ENCODE results near the gene CCL4. TPM values are rescaled to one million over a fixed set of nuclear protein-coding genes. Genes with fewer than 3 reads are reported as not detected.

Gene CCL4
- total RNA-seq, 1 experiment from 2014 or later = not detected

DNA sequence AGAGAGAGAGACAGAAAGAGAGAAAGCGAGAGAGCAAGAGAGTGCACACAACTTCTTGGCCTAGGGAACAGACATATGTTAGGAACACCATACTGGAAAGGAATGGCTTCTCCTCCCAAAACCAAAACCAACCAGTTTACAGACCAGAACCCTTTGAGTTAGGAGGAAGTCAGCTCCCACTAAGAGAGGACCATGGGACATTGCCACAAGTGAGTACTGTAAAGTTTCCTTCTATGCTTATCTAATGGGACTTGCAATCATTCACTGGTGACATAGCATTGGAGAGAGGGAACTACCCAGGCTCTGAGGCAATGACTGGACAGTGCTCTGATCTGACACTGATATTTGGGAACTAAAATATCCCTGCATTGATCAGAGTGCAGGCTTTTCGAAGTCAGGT, 40.4 kb downstream of the CCL4 start:
- no peak for DNase-seq (ENCODE audit: low read depth)

DNA sequence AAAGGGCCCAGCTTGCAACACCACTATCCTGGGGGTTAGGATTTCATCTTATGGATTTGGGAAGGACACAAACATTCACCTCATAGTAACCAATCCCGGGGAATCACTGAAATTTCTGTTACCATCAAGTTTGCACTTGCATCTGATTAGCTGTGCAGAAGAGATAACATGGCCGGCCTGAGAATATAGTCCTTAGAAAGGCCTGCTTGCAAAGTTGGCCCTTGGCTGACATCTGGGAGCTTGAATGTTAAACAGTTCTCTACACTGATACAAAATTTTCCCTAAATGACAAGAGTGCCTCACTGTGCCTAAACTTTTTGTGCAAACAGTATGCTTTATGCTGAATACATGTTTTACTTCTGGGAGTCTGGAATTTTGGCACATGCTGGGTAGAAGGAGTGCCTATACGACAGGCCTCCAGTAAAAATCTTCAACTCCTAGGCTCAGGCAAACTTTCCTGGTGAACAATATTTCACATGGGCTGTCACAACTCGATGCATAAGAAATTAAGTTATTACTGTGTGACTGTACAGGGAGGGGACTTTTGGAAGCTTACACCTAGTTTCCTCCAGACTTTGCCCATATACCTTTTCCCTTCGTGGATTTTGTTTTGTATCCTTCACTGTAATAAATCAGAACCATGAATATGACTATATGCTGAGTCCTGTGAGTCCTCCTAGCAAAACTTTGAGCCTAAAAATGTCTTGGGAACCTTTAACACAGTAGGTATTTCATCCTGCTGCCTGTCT, 41.5 kb downstream of the CCL4 start:
- no peak for DNase-seq (ENCODE audit: low read depth)

DNA sequence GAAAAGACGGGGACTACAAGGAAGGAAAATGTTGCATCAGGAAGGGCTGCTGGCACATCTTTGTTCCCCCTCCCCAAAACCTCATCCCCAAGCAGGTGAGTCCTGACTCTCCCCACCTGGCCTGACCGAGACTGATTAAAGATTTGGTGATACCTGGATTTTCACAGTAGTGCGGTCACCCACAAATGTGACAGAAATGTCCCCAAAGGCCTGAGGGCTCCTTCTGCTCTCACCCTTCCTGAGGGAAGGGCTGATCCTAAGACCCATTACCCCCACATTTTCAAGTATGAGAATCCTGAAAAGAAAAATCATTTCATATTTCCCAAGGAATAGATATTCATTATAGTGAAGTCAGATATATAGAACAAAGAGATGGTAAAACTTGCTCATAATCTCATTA, 44.0 kb downstream of the CCL4 start:
- DNase-seq (ENCODE audit: low read depth) = no peak

DNA sequence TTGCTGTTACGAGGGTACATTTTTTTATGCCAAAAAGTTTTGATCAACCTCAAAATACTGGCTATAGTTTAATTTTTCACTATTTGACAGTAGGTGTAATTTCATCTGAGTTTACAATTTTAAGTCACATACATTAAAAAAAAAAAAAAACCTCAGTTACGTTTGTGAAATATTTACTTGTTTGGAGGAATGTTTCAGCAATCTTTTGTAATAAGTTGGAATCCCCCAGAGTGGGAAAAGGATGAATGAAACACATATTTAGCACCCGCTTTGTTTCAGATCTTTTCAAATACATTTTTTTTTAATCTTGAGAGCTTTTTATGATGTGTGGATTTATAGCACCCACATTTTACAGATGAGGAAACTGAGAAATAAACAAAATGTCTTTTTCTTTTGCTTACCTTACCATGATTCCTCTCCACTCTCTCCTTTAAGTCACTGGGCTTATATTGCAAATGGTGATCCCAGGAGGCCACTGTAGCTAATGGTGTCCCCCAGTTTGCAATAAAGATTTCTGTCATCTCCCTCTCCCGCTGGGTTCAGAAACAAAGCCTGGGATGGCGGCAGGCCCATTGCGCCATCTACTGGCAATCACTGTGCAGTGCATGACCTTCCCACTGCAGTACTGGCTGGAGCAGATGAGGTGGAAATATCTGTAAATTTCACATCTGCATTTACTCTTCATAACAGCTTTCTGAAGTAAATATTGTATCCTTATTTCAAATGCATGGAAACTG, 45.1 kb downstream of the CCL4 start:
- peak; percentile 67 for DNase-seq (ENCODE audit: low read depth)

DNA sequence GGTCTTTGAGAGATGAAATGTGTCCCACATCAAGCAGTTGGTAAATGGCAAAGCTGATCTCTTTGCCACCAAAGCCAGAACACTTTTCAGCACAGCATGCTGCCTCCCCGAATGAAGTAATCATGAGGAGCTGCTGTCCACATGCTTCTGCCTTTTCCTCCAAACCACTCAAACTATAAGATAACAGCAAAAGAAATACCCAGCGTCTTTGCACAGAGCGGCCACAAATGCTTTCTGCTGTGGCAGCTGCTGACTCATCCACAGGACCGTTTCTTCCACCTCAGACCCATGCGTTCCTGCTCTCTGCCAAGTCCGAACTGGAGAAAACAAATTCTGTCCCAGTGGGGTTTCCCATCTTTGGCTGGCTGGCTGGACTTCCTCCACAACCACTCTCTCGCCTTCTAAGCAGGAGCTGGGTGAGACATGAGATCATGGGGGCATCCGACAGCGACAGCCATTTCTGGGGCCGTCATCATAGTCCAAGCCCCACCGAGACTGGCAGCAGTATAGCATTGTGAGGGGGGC, 45.7 kb downstream of the CCL4 start:
- DNase-seq (ENCODE audit: low read depth) = peak; percentile 72

DNA sequence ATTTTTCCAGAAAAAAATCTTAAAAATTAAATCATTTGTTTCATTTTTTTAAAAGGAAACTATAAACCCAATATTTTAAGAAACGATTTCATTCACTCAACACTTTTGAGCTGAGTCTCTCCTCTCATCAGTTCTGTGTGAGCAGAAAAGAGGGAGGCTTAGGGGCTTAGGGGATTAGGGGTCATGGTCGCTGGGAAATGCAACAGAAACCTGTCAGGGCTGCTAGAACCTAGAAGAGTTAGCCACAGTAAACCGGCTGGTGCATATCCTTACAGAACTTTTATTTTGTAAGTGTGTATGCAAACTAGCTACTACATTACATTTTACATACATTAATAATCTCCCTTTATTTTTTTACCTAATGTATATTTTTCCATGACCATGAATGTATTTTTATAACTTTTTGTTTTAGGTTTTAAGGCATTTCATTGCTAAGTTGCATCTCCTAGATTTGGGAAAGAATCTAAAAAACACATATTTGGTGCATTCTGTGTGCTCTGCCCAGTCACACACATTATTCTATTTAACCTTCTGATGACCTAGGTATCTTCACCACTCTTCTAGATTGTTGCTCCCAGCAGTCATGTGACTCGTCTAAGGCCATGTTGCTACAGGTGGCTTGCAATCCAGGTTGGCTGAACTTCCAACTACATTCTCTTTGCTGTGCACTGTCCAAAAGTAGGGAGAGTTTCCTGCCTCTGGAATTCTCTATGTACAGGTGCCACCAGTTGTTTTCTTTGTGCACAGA, 48.4 kb downstream of the CCL4 start:
- DNase-seq (ENCODE audit: low read depth) = no peak

DNA sequence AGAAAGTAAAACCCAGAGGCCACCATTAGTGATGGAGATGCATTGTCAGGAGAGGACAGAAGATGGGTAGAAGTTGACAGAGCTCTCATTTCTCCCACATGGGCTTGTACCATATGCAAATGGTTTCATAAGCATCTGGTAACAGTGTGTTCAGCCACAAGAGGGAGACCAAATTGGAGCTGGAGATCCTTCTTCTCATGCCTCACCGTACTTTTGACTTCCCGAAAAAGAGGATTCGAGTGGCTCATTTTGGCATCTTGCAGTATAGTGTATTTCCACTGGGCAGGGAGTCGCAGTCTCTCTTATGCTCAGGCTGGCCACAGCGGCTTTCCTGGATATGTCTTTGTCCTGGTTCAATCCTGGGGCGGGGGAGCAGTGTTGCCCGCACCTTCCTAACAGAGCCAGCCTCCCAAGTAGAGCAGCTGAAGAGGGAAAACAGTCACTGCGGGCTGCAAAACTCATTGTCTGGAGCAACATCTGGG, 49.1 kb downstream of the CCL4 start:
- DNase-seq (ENCODE audit: low read depth) = no peak

DNA sequence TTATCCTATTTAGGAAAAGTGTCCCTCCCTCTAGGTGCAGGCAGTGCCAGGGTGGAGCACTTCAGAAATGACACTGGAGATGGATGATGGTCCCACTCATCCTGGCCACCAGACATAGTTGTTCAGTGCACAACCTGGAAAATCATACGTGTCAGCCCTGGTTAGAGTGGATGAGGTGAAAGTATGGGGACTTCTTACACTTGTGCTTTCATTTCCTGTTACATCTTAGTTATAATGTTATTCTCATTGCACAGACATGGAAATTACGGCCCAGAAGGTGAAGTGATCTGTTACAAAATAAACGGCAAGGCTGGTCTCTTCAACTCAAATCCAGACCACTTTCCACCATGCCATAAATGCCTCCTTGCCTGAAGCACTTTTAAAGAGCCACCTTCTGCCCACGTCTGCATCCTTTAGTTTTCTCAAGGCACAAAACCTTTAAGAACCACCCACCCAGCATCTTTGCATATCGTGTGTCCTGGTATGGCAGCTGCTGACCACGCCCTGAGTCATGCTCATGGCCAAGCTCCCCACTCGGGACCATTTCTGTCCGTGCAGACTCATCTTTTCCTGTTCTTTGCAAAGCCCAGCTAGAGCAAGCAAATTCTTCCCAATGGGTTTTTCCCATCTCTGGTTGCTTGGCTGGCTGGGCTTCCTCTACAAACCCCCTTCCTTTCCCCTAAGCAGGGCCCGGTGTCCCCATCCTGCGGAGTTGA, 50.4 kb downstream of the CCL4 start:
- DNase-seq (ENCODE audit: low read depth) = no peak

Other genes starting within 250 kb of the CCL4 start
- gene HEATR9, start 234.9 kb upstream of the CCL4 start, total RNA-seq (2014; rRNA removed; shearing (Covaris generic)) = not detected in 2 replicates
- gene CCL5, start 223.5 kb upstream of the CCL4 start, total RNA-seq (2014; rRNA removed; shearing (Covaris generic)) = 9.0 and 14.4 TPM in 2 replicates
- 0.86 and 4.3 TPM in 2 replicates for gene RDM1, start 173.1 kb upstream of the CCL4 start, total RNA-seq (2014; rRNA removed; shearing (Covaris generic))
- not detected in 2 replicates for gene LYZL6, start 160.1 kb upstream of the CCL4 start, total RNA-seq (2014; rRNA removed; shearing (Covaris generic))
- gene CCL16, start 122.3 kb upstream of the CCL4 start, total RNA-seq (2014; rRNA removed; shearing (Covaris generic)) = not detected in 2 replicates
- gene CCL14, start 117.1 kb upstream of the CCL4 start, total RNA-seq (2014; rRNA removed; shearing (Covaris generic)) = not detected in 2 replicates
- not detected in 2 replicates for gene CCL15, start 102.3 kb upstream of the CCL4 start, total RNA-seq (2014; rRNA removed; shearing (Covaris generic))
- not detected in 2 replicates for gene CCL23, start 85.9 kb upstream of the CCL4 start, total RNA-seq (2014; rRNA removed; shearing (Covaris generic))
- gene CCL18, start 39.6 kb upstream of the CCL4 start, total RNA-seq (2014; rRNA removed; shearing (Covaris generic)) = not detected in 2 replicates
- 0.46 TPM in 1 of 2 replicates, not detected in the other for gene CCL3, start 13.7 kb upstream of the CCL4 start, total RNA-seq (2014; rRNA removed; shearing (Covaris generic))
- gene TBC1D3B, start 72.8 kb downstream of the CCL4 start, total RNA-seq (2014; rRNA removed; shearing (Covaris generic)) = not detected in 2 replicates
- gene CCL3L1, start 92.9 kb downstream of the CCL4 start, total RNA-seq (2014; rRNA removed; shearing (Covaris generic)) = 1.7 TPM in 1 of 2 replicates, not detected in the other
- gene CCL4L2, start 107.2 kb downstream of the CCL4 start, total RNA-seq (2014; rRNA removed; shearing (Covaris generic)) = 0.63 and 2.9 TPM in 2 replicates
- not detected in 2 replicates for gene TBC1D3I, start 160.7 kb downstream of the CCL4 start, total RNA-seq (2014; rRNA removed; shearing (Covaris generic))
- gene TBC1D3G, start 220.1 kb downstream of the CCL4 start, total RNA-seq (2014; rRNA removed; shearing (Covaris generic)) = not detected in 2 replicates